ENCODE data around the gene MYBPH. TPM values are rescaled to one million over a fixed set of nuclear protein-coding genes. Genes with fewer than 3 reads are reported as not detected.

Gene MYBPH
- total RNA-seq, 2 experiments from 2014 or later = not detected

- DNase-seq = no peak
- Mint-ChIP-seq H3K27ac (no peak overlapping the region), H3K27me3 (no peaks in the 10 kb centered on the region), H3K9me3 (no peaks in the 10 kb centered on the region), H3K4me3 (no peak overlapping the region), H3K4me1 (no peaks in the 10 kb centered on the region), H3K36me3 (no peaks in the 10 kb centered on the region)
These were observed 32.1 kb upstream of the MYBPH start for GRCh38 chr1:203207751-203208150.

GRCh38 chr1:203206129-203206687, 30.6 kb upstream of the MYBPH start:
- Mint-ChIP-seq H3K4me3 (no peak overlapping the region), H3K9me3 (no peaks in the 10 kb centered on the region), H3K36me3 (no peaks in the 10 kb centered on the region), H3K27me3 (no peaks in the 10 kb centered on the region), H3K27ac (no peak overlapping the region), H3K4me1 (no peaks in the 10 kb centered on the region)
- no peak for DNase-seq

GRCh38 chr1:203204756-203205155, 29.1 kb upstream of the MYBPH start:
- no peaks in the 10 kb centered on the region for H3K4me1 Mint-ChIP-seq
- H3K27ac Mint-ChIP-seq = no peak overlapping the region
- no peaks in the 10 kb centered on the region for H3K9me3 Mint-ChIP-seq
- no peaks in the 10 kb centered on the region for H3K36me3 Mint-ChIP-seq
- no peaks in the 10 kb centered on the region for H3K27me3 Mint-ChIP-seq
- no peak overlapping the region for H3K4me3 Mint-ChIP-seq
- no peak for DNase-seq

- Mint-ChIP-seq H3K27me3 (no peaks in the 10 kb centered on the region), H3K4me1 (peaks cover 3% of the 10 kb centered on the region), H3K4me3 (no peak overlapping the region), H3K36me3 (no peaks in the 10 kb centered on the region), H3K27ac (no peak overlapping the region), H3K9me3 (no peaks in the 10 kb centered on the region)
- no peak for DNase-seq
These were observed 27.0 kb upstream of the MYBPH start for GRCh38 chr1:203202431-203203245.

GRCh38 chr1:203201516-203202205, 26.0 kb upstream of the MYBPH start:
- Mint-ChIP-seq H3K9me3 (no peaks in the 10 kb centered on the region), H3K27me3 (no peaks in the 10 kb centered on the region), H3K27ac (no peak overlapping the region), H3K4me3 (no peak overlapping the region), H3K36me3 (no peaks in the 10 kb centered on the region), H3K4me1 (peaks cover 4% of the 10 kb centered on the region)
- DNase-seq = no peak

- Mint-ChIP-seq H3K27ac (no peak overlapping the region), H3K4me1 (peaks cover 4% of the 10 kb centered on the region), H3K9me3 (no peaks in the 10 kb centered on the region), H3K36me3 (no peaks in the 10 kb centered on the region), H3K4me3 (no peak overlapping the region), H3K27me3 (no peaks in the 10 kb centered on the region)
- DNase-seq = no peak
These were observed 25.3 kb upstream of the MYBPH start for GRCh38 chr1:203200916-203201315.

GRCh38 chr1:203199816-203200571, 24.4 kb upstream of the MYBPH start:
- no peak overlapping the region for H3K27ac Mint-ChIP-seq
- no peak overlapping the region for H3K4me3 Mint-ChIP-seq
- H3K36me3 Mint-ChIP-seq = no peaks in the 10 kb centered on the region
- H3K4me1 Mint-ChIP-seq = peaks cover 4% of the 10 kb centered on the region
- H3K27me3 Mint-ChIP-seq = no peaks in the 10 kb centered on the region
- H3K9me3 Mint-ChIP-seq = no peaks in the 10 kb centered on the region
- no peak for DNase-seq

- Mint-ChIP-seq H3K36me3 (no peaks in the 10 kb centered on the region), H3K4me1 (peaks cover 4% of the 10 kb centered on the region), H3K27me3 (no peaks in the 10 kb centered on the region), H3K9me3 (no peaks in the 10 kb centered on the region), H3K4me3 (no peak overlapping the region), H3K27ac (no peak overlapping the region)
- DNase-seq = no peak
These were observed 23.8 kb upstream of the MYBPH start for GRCh38 chr1:203199481-203199815.

- H3K4me3 Mint-ChIP-seq = no peak overlapping the region
- H3K4me1 Mint-ChIP-seq = peaks cover 4% of the 10 kb centered on the region
- DNase-seq = no peak
- H3K9me3 Mint-ChIP-seq = no peaks in the 10 kb centered on the region
- H3K36me3 Mint-ChIP-seq = no peaks in the 10 kb centered on the region
- no peaks in the 10 kb centered on the region for H3K27me3 Mint-ChIP-seq
- H3K27ac Mint-ChIP-seq = no peak overlapping the region
These were observed 23.4 kb upstream of the MYBPH start for GRCh38 chr1:203199002-203199401.

- Mint-ChIP-seq H3K4me3 (no peak overlapping the region), H3K36me3 (no peaks in the 10 kb centered on the region), H3K4me1 (peaks cover 4% of the 10 kb centered on the region), H3K9me3 (no peaks in the 10 kb centered on the region), H3K27me3 (no peaks in the 10 kb centered on the region), H3K27ac (no peak overlapping the region)
- peak; percentile 9 for DNase-seq
These were observed 22.0 kb upstream of the MYBPH start for GRCh38 chr1:203197625-203198024.

- Mint-ChIP-seq H3K4me3 (no peak overlapping the region), H3K9me3 (no peaks in the 10 kb centered on the region), H3K36me3 (no peaks in the 10 kb centered on the region), H3K4me1 (peaks cover 4% of the 10 kb centered on the region), H3K27ac (no peak overlapping the region), H3K27me3 (no peaks in the 10 kb centered on the region)
- DNase-seq = no peak
These were observed 20.7 kb upstream of the MYBPH start for GRCh38 chr1:203196371-203196770.

GRCh38 chr1:203190949-203191348, 15.3 kb upstream of the MYBPH start:
- Mint-ChIP-seq H3K36me3 (no peaks in the 10 kb centered on the region), H3K9me3 (no peaks in the 10 kb centered on the region), H3K4me1 (peaks cover 2% of the 10 kb centered on the region), H3K4me3 (no peak overlapping the region), H3K27ac (no peak overlapping the region), H3K27me3 (no peaks in the 10 kb centered on the region)
- no peak for DNase-seq

GRCh38 chr1:203189951-203190352, 14.3 kb upstream of the MYBPH start:
- no peak for DNase-seq
- no peaks in the 10 kb centered on the region for H3K9me3 Mint-ChIP-seq

GRCh38 chr1:203188686-203189232, 13.1 kb upstream of the MYBPH start:
- Mint-ChIP-seq H3K4me3 (no peak overlapping the region), H3K27me3 (no peaks in the 10 kb centered on the region), H3K4me1 (peaks cover 2% of the 10 kb centered on the region), H3K9me3 (no peaks in the 10 kb centered on the region), H3K27ac (no peak overlapping the region), H3K36me3 (no peaks in the 10 kb centered on the region)
- no peak for DNase-seq

More at GRCh38 chr1:203189951-203190352, 14.3 kb upstream of the MYBPH start:
- Mint-ChIP-seq H3K27me3 (no peaks in the 10 kb centered on the region), H3K36me3 (no peaks in the 10 kb centered on the region), H3K4me3 (no peak overlapping the region), H3K4me1 (peaks cover 2% of the 10 kb centered on the region), H3K27ac (no peak overlapping the region)
